ENCODE results near the gene ARSB.
"Not testable (repeated sequence)": the region's sequence is repeated elsewhere in the genome, so short reads cannot be mapped to it uniquely, and the experiment has no call there.

ARSB gene

GRCh38 chr5:78879516-78879915, 105.6 kb downstream of the ARSB start:
- no peaks in the 10 kb centered on the region for H3K4me1 Mint-ChIP-seq
- no peak overlapping the region for H3K27ac Mint-ChIP-seq
- no peaks in the 10 kb centered on the region for H3K27me3 Mint-ChIP-seq (ENCODE audit: low read depth)
- H3K4me3 Mint-ChIP-seq, result no peak overlapping the region
- no peak for TF ChIP-seq CTCF (IDR thresholded peaks at IDR 0.05; ENCODE audit: unreplicated experiment in 3 of 3)
- peaks cover 3% of the 10 kb centered on the region for H3K36me3 Mint-ChIP-seq (ENCODE audit: low read depth)
- no peaks in the 10 kb centered on the region for H3K9me3 Mint-ChIP-seq

GRCh38 chr5:78866076-78866475, 119.0 kb downstream of the ARSB start:
- Mint-ChIP-seq H3K9me3 (peaks cover 47% of the 10 kb centered on the region), H3K36me3 (ENCODE audit: low read depth) (peaks cover 39% of the 10 kb centered on the region)
- not testable (repeated sequence) for H3K27ac Mint-ChIP-seq; H3K4me3 Mint-ChIP-seq; H3K4me1 Mint-ChIP-seq; H3K27me3 Mint-ChIP-seq (ENCODE audit: low read depth)

- no peak overlapping the region for H3K27ac Mint-ChIP-seq
- H3K4me1 Mint-ChIP-seq, result no peaks in the 10 kb centered on the region
- peaks cover 48% of the 10 kb centered on the region for H3K36me3 Mint-ChIP-seq (ENCODE audit: low read depth)
- peaks cover 45% of the 10 kb centered on the region for H3K9me3 Mint-ChIP-seq
- no peak for TF ChIP-seq CTCF (IDR thresholded peaks at IDR 0.05; ENCODE audit: unreplicated experiment in 3 of 3)
- no peak overlapping the region for H3K4me3 Mint-ChIP-seq
- no peaks in the 10 kb centered on the region for H3K27me3 Mint-ChIP-seq (ENCODE audit: low read depth)
These were observed 126.7 kb downstream of the ARSB start for GRCh38 chr5:78858364-78858763.

GRCh38 chr5:78855026-78855425, 130.1 kb downstream of the ARSB start:
- Mint-ChIP-seq H3K27ac (no peak overlapping the region), H3K4me1 (no peaks in the 10 kb centered on the region), H3K9me3 (peaks cover 23% of the 10 kb centered on the region), H3K27me3 (ENCODE audit: low read depth) (no peaks in the 10 kb centered on the region), H3K36me3 (ENCODE audit: low read depth) (peaks cover 26% of the 10 kb centered on the region), H3K4me3 (no peak overlapping the region)
- TF ChIP-seq CTCF (IDR thresholded peaks at IDR 0.05; ENCODE audit: unreplicated experiment in 3 of 3), result no peak

GRCh38 chr5:78851891-78852290, 133.2 kb downstream of the ARSB start:
- not testable (repeated sequence) for H3K27ac Mint-ChIP-seq; H3K27me3 Mint-ChIP-seq (ENCODE audit: low read depth); H3K4me1 Mint-ChIP-seq; H3K4me3 Mint-ChIP-seq
- Mint-ChIP-seq H3K9me3 (peaks cover 33% of the 10 kb centered on the region), H3K36me3 (ENCODE audit: low read depth) (peaks cover 22% of the 10 kb centered on the region)

GRCh38 chr5:78845470-78845869, 139.6 kb downstream of the ARSB start:
- Mint-ChIP-seq H3K27me3 (ENCODE audit: low read depth) (no peaks in the 10 kb centered on the region), H3K27ac (no peak overlapping the region), H3K9me3 (peaks cover 31% of the 10 kb centered on the region), H3K4me1 (no peaks in the 10 kb centered on the region), H3K4me3 (no peak overlapping the region), H3K36me3 (ENCODE audit: low read depth) (peaks cover 3% of the 10 kb centered on the region)
- no peak for TF ChIP-seq CTCF (IDR thresholded peaks at IDR 0.05; ENCODE audit: unreplicated experiment in 3 of 3)

- Mint-ChIP-seq H3K4me1 (no peaks in the 10 kb centered on the region), H3K9me3 (peaks cover 28% of the 10 kb centered on the region), H3K27me3 (ENCODE audit: low read depth) (no peaks in the 10 kb centered on the region), H3K36me3 (ENCODE audit: low read depth) (peaks cover 3% of the 10 kb centered on the region), H3K27ac (no peak overlapping the region), H3K4me3 (no peak overlapping the region)
- no peak for TF ChIP-seq CTCF (IDR thresholded peaks at IDR 0.05; ENCODE audit: unreplicated experiment in 3 of 3)
These were observed 141.7 kb downstream of the ARSB start for GRCh38 chr5:78843436-78843835.
